Peyer's patch (tissue), 4 donors: ENCODE results near the gene BET1L. TPM values are rescaled to one million over a fixed set of nuclear protein-coding genes. Genes with fewer than 3 reads are reported as not detected.
"Not testable (repeated sequence)": the region's sequence is repeated elsewhere in the genome, so short reads cannot be mapped to it uniquely, and the experiment has no call there.

Source experiments
- DNase-seq, 3 donors: peaks; one replicate each; pipeline ENCODE4 v3.0.0-alpha.2; 2017 to 2019
- H3K27ac ChIP-seq, 4 donors: fragments of 200-600 bp; sonication (generic); one replicate each; pipeline ENCODE4 v1.5.1; 2016 to 2019
- H3K27me3 ChIP-seq, 2 donors: fragments of 200-600 bp; sonication (generic); one replicate each; pipeline ENCODE4 v1.5.1; 2019
- H3K36me3 ChIP-seq, 3 donors: fragments of 200-600 bp; sonication (generic); one replicate each; pipeline ENCODE4 v1.5.1; 2016 to 2019
- H3K4me1 ChIP-seq, 4 donors: fragments of 200-600 bp; sonication (generic); one replicate each; pipeline ENCODE4 v1.5.1; 2016 to 2019
- H3K4me3 ChIP-seq, 4 donors: fragments of 200-600 bp; sonication (generic); 1 replicate in 3 of 4; 2 replicates in 1 of 4; pipeline ENCODE4 v1.5.1; 2016 to 2019; ENCODE audit warnings: mild to moderate bottlenecking in 1 of 4
- H3K9me3 ChIP-seq, 4 donors: fragments of 200-600 bp; sonication (generic); one replicate each; pipeline ENCODE4 v1.5.1; 2016 to 2019; ENCODE audit warnings: mild to moderate bottlenecking in 1 of 4
- CTCF ChIP-seq, 6 experiments: fragments of 450-650 bp in 4 of 6; fragments of 200-600 bp in 2 of 6; sonication (generic) in 1 of 6; IDR thresholded peaks; one replicate each; pipeline ENCODE4 v1.5.1; 2017 to 2019; ENCODE audit warnings: antibody characterized with exemption in 6 of 6, mild to moderate bottlenecking in 3 of 6, moderate library complexity in 1 of 6
- POLR2A ChIP-seq, 2 donors: fragments of 450-650 bp; IDR thresholded peaks; one replicate each; pipeline ENCODE4 v1.5.1; 2017; ENCODE audit warnings: antibody characterized with exemption in 2 of 2, mild to moderate bottlenecking in 2 of 2, moderate library complexity in 2 of 2
- total RNA-seq, 4 donors: library from RNA; depleted of rRNA; stranded (reverse); fragments of >200 nt; gene quantifications; one replicate each; pipeline ENCODE4 v1.1.0, GENCODE V29; 2016

Gene BET1L
- total RNA-seq, 4 donors from 2014 or later: 20.6 to 69.7 (median 40.1) TPM

GRCh38 chr11:196786-197731 is 10.1 kb downstream of the BET1L start:
- TF ChIP-seq CTCF (IDR thresholded peaks at IDR 0.05) (no peak), POLR2A (IDR thresholded peaks at IDR 0.05) (no peak)
- peak in 1 of 3 donors; percentile 37 for DNase-seq
- Histone ChIP-seq H3K27ac (no peak overlapping the region), H3K9me3 (no peaks in the 10 kb centered on the region), H3K4me1 (peaks cover 0 to 3% (median 0%) of the 10 kb centered on the region in 4 donors), H3K27me3 (no peaks in the 10 kb centered on the region), H3K36me3 (peaks cover 0 to 6% (median 0%) of the 10 kb centered on the region in 3 donors), H3K4me3 (no peak overlapping the region)

GRCh38 chr11:193481-193880 is 13.7 kb downstream of the BET1L start:
- H3K4me1 ChIP-seq, H3K9me3 ChIP-seq, H3K27me3 ChIP-seq, H3K4me3 ChIP-seq, H3K27ac ChIP-seq, H3K36me3 ChIP-seq: not testable (repeated sequence)
- peak in 2 of 3 donors; percentile 27 to 39 for DNase-seq

GRCh38 chr11:192674-193128 is 14.5 kb downstream of the BET1L start, which contains the start of gene SCGB1C1:
Gene SCGB1C1 (plus strand): TSS chr11:193078. CDS start chr11:193100, 22 bp downstream.
- H3K4me1 ChIP-seq, DNase-seq, H3K4me3 ChIP-seq, H3K9me3 ChIP-seq, H3K27me3 ChIP-seq, H3K27ac ChIP-seq, H3K36me3 ChIP-seq: not testable (repeated sequence)

GRCh38 chr11:191490-192478 is 15.4 kb downstream of the BET1L start:
- H3K4me3 ChIP-seq, H3K27me3 ChIP-seq, H3K27ac ChIP-seq, H3K36me3 ChIP-seq, H3K4me1 ChIP-seq, H3K9me3 ChIP-seq: not testable (repeated sequence)
- peak in 1 of 3 donors; percentile 73 for DNase-seq
- peak in 5 of 6 experiments; percentile 25 to 41 (median 35) for TF ChIP-seq CTCF (IDR thresholded peaks at IDR 0.05)

GRCh38 chr11:190546-190945 is 16.7 kb downstream of the BET1L start:
- H3K9me3 ChIP-seq, H3K4me3 ChIP-seq, H3K27ac ChIP-seq, H3K4me1 ChIP-seq, H3K27me3 ChIP-seq, H3K36me3 ChIP-seq: not testable (repeated sequence)
- DNase-seq: peak in 1 of 3 donors; percentile 38

- H3K4me1 ChIP-seq, H3K9me3 ChIP-seq, H3K27me3 ChIP-seq, H3K4me3 ChIP-seq, H3K36me3 ChIP-seq, H3K27ac ChIP-seq: not testable (repeated sequence)
- DNase-seq: peak in 1 of 3 donors; percentile 50
- TF ChIP-seq CTCF (IDR thresholded peaks at IDR 0.05): peak in 1 of 6 experiments; percentile 4
Observed at GRCh38 chr11:189843-190311, 17.3 kb downstream of the BET1L start.

- not testable (repeated sequence) for H3K27me3 ChIP-seq, H3K27ac ChIP-seq, H3K36me3 ChIP-seq, H3K9me3 ChIP-seq, H3K4me1 ChIP-seq, H3K4me3 ChIP-seq
- DNase-seq: peak in 2 of 3 donors; percentile 46
Observed at GRCh38 chr11:189200-189783, 17.9 kb downstream of the BET1L start.

GRCh38 chr11:180242-180641 is 27.0 kb downstream of the BET1L start:
- not testable (repeated sequence) for H3K9me3 ChIP-seq, H3K4me1 ChIP-seq, H3K27ac ChIP-seq, H3K36me3 ChIP-seq, H3K4me3 ChIP-seq, DNase-seq, H3K27me3 ChIP-seq
